HG03135 (cell line): ENCODE results near the gene CRY1.
"Not testable (repeated sequence)": the region's sequence is repeated elsewhere in the genome, so short reads cannot be mapped to it uniquely, and the experiment has no call there.

ENCODE experiments used
- ATAC-seq: cut with Tn5 transposase; IDR thresholded peaks from one replicate; pipeline ENCODE4 v1.9.1; 2021; ENCODE audit warnings: mild to moderate bottlenecking, moderate library complexity; ENCODE audit not compliant: unreplicated experiment

CRY1 gene

DNA sequence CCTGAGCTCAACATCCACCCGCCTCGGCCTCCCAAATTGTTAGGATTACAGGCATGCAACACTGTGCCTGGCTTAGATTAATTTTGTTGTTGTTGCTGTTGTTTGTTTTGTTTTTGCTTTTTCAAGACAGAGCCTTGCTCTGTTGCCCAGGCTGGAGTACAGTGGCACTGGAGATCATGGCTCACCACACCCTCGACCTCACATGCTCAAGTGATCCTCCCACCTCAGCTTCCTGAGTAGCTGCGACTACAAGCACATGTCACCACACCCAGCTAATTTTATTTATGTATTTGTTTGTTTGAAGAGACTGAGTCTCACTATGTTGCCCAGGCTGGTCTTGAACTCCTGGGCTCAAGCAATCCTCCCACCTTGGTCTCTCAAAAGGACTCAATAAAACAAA lies 26.7 kb downstream of the CRY1 start:
- ATAC-seq: no peak

DNA sequence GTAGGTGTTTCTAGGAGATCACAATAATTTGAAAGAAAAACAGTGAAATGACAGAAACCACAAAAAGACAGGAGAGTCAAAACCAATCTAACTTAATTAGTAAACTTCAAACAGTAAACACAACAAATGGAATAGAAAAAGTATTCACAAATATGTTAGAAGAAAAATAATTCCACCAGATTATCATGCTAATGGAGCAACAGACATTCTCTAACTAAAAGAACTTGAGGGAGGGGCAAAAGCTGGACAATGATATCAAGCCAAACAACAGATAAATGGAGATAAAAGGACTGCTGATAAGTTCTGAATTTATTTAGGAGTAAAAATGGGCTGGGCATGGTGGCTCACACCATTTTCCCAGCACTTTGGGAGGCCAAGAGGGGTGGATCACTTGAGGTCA lies 28.7 kb downstream of the CRY1 start:
- ATAC-seq: no peak

DNA sequence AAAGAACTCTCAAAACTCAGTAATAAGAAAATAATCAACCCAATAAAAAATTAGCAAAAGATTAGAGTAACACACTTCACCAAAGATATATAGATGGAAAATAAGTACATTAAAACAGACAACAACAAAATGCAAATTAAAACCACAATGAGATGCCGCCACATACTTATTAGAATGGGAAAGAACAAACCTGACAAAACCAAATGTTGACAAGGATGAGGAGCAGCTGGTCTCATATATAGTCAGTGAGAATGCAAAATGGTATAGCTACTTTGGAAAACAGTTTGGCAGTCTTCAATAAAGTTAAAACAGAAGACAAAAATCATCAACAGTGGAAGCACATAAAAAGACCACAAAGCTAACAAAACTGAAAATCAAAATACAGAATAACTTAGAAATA lies 29.1 kb downstream of the CRY1 start:
- no peak for ATAC-seq

DNA sequence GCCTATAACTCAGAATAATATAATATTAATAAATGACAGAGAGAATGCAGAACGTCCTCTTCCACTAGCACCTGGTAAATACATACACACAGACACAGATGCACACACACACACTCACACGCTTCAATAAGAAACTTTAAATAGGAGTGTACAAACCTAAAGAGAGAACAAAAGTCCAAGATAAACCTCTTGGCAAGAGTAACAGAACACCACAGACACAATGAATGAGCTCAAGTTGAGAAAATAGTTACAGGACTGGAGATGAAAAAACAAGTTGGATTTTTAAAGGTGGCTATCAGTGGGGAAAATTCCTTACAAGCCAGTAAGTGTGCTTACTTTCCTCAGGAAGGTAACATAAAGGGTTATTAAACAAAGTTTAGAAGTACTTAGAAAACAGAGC lies 35.2 kb downstream of the CRY1 start:
- no peak for ATAC-seq

- ATAC-seq: no peak
Measured at GRCh38 chr12:107057071-107057834, 36.1 kb downstream of the CRY1 start.

- ATAC-seq: no peak
Measured at GRCh38 chr12:107053709-107054108, 39.6 kb downstream of the CRY1 start.

DNA sequence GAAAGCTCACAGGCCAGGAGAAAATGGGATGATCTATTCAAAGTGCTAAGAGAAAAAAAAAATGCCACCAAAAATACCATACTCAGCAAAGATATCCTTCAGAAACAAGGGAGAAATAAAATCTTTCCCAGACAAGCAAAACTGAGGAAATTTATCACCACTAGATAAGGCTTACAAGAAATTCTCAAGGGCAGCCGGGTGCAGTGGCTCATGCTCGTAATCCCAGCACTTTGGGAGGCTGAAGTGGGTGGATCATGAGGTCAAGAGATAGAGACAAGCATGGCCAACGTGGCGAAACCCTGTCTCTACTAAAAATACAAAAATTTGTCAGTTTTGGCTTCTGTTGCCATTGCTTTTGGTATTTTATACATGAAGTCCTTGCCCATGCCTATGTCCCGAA lies 48.2 kb downstream of the CRY1 start:
- no peak for ATAC-seq

GRCh38 chr12:107042801-107043200 lies 50.5 kb downstream of the CRY1 start:
- ATAC-seq: no peak

DNA sequence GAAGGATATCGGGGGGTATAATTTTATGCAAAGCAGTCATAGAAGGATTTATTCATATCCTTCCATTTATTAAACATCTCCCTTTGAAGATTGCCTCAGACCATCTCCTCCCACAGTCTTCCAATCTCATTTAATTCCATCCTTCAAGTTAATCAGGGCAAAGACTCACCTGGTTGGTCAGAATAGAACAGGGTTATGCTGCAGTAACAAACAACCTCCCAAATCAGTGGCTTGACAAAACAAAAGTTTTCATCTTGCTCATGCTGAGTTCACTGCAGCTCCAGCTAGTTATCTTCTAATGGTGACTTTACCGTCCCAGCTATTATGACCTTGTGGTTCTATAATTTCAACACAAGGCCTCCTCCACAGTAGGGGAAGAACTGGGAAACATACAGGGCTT lies 57.6 kb downstream of the CRY1 start:
- no peak for ATAC-seq

- no peak for ATAC-seq
Measured at GRCh38 chr12:107033758-107034739, 59.3 kb downstream of the CRY1 start.

- no peak for ATAC-seq
Measured at GRCh38 chr12:107032266-107032665, 61.1 kb downstream of the CRY1 start.

- ATAC-seq: no peak
Measured at GRCh38 chr12:107031061-107031460, 62.3 kb downstream of the CRY1 start.

DNA sequence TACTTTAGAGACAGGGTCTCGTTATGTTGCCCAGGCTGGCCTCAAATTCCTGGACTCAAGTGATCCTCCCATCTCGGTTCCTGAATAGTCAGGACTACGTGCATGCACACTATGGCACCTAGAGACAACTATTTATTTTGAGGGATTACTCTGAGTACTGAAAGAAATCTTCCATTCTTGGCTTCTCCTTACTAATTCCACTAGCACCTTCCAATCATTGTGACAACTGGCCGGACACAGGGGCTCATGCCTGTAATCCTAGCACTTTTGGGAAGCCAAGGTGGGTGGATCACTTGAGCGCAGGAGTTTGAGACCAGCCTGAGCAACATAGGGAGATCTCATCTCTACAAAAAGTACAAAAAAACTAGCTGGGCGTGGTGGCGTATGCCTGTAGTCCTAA lies 64.3 kb downstream of the CRY1 start:
- no peak for ATAC-seq

DNA sequence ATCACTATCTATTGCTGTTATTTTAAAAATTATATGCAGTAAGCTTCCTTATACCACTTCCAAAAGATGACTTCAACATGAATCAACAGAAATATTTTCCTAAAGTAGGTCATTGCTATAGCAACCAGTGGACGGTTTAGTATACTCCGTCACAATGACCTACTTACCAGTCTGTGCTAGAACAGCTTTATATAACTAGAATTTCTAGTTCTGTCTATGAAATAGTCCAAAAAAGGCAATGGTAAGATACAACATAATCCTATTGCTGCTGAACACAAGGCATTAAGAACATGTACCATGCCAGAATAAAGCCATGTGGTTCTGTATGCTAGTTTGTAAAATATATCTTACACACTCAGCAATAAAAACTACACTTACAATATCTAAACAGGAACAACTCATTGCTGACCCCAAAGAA lies 65.7 kb downstream of the CRY1 start:
- no peak for ATAC-seq

DNA sequence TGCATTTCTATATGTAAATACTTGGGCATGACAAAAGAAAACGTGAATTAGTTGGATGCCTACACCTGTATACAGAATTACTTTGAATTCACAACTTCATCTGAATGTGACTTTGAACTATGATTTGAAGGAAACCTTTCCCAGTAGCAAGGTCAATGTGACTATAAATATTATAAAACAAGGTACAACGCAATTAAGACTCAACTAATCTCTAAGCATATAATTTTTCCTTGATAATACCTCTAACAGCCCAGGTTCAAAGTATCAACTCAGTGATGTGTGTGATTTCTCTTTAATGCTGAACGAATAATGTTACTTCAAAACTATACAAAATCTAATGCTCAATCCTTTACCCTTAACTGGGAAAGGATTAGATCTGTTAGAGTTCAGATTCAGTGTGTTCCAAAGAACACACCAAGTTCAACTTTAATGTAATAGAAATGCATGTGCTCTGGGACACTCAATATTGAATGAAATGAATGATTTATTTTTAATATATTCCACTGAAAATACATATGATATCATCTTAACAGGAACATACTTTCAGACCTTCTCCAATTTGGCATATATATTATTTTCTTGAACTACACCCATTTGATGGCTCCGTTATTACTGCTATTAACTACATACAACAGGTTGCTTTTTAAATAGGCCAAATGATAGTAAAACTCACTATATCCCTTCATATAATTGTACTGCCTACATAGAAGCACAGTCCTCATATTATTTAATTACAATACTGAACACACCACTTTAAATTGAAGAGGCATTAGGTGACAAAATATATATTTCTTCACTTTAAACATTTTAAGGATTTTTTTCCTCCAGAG lies 66.3 kb downstream of the CRY1 start:
- ATAC-seq: no peak

- ATAC-seq: not testable (repeated sequence)
Measured at GRCh38 chr12:107026356-107026755, 67.0 kb downstream of the CRY1 start.

DNA sequence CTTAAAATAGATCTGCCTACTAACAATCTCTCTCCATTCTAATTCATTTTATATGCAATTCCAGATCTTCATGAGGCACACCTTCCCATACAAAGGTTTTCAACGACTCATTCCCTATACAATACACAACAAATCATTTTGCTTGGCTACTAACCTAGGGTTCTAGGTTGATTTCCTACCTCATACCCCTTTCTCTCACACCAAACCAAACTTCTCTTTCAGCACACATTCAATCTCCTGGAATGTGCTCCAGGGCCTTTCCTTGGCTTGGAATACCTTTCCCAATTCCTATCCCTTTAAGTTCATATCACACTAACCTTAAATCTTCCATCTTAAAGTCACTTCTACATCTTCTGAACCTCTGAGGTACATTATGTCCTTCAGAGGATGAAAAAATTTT lies 67.7 kb downstream of the CRY1 start:
- no peak for ATAC-seq

- ATAC-seq: no peak
Measured at GRCh38 chr12:107019546-107019945, 73.8 kb downstream of the CRY1 start.

DNA sequence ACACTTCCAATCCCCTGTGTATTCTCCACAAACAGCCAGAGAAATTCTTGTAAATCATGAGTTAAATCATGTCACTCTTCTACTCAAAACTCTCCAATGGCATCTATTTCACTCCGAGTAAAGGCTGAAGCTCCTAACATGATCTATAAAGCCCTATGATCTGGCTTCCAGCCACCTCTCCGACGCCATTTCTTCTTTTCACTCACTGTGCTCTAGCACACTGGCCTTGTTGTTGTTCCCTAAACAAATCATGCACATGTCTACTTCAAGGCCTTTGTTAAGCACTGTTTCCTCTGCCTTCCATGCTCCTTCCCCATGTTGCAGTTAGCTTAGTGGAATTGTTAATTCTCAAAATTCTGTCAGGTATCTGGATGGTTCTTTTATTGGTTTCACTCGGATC lies 76.3 kb downstream of the CRY1 start:
- no peak for ATAC-seq

DNA sequence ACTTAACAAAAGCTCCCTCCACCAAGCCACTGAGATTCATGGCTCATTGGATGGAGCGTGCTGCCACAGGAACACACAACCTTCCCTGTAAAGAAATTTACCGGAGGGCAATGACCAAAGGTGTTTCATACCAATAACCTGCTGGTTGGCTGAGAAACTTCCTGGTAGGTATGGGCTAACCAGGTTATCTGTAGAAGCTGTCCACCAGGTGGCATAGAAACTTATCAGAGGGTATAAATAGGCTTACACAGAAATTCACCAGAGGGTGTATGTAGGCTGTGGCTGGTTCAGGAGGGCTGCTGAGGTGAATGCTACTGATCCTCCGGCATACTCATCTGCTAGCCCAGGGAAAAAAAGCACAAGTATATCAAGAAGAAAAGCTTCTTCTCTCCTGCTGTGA lies 79.3 kb downstream of the CRY1 start:
- no peak for ATAC-seq

DNA sequence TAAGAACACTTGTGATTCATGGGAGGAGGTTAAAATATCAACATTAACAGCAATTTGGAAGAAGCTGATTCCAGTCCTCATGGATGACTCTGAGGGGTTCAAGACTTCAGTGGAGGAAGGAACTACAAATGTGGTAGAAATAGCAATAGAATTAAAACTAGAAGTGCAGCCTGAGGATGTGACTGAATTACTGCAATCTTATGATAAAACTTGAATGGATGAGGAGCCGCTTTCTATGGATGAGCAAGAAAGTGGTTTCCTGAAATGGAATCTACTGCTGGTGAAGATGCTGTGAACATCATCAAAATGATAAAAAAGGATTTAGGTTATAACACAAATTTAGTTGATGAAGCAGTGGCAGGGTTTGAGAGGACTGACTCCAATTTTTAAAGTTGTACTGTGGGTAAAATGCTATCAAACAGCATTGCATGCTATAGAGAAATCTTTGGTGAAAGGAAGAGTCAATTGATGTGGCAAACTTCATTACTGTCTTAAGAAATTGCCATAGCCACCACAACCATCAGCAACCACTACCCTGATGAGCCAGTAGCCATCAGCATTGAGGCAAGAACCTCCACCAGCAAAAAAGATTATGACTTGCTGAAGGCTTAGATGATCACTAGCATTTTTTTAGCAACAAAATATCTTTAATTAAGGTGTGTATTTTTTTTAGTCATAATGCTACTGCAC lies 80.5 kb downstream of the CRY1 start:
- no peak for ATAC-seq
